HepG2 (cell line): ENCODE measurements around the gene PEX14. TPM values are rescaled to one million over a fixed set of nuclear protein-coding genes. Genes with fewer than 3 reads are reported as not detected.

Source experiments
- ATAC-seq: fragments of 200-7000 bp; cut with Tn5 transposase; 3 replicates; pipeline ENCODE4 v1.9.1; 2020; ENCODE audit warnings: mild to moderate bottlenecking, moderate library complexity
- BruUV-seq: library from RNA; stranded (reverse); fragments of 400-500 nt; replicated peaks from 2 replicates; lab custom pipeline; 2021; lab: Mats Ljungman, UMichigan
- CTCF ChIA-PET: fragments of 300-600 bp; formaldehyde crosslinking; extraction: SDS; loops from one replicate; lab custom pipeline; 2021; ENCODE audit warnings: low total read pairs, inconsistent platforms, low intra/inter-chr PET ratio; lab: Yijun Ruan, JAX
- POLR2A ChIA-PET: fragments of 350-600 bp; sonication (Branson Sonifier 250); formaldehyde crosslinking; loops from one replicate; lab custom pipeline; 2020; ENCODE audit warnings: antibody characterized with exemption, inconsistent platforms; lab: Yijun Ruan, JAX
- DNase-seq: peaks from one replicate; pipeline ENCODE4 v3.0.0-alpha.2; 2015; ENCODE audit warnings: low spot score
- FAIRE-seq: peaks from 3 replicates; lab custom pipeline; 2011; peaks lifted over from hg19 to GRCh38; lab: Jason Lieb, UNC
- H2AFZ ChIP-seq: one replicate; pipeline ENCODE4 v1.6.1; 2011; ENCODE audit warnings: low read length, inconsistent platforms
- H3K27ac ChIP-seq: fragments of 300-600 bp; 3 replicates; pipeline ENCODE4 v1.8.0; 2011; ENCODE audit warnings: mixed run types, mild to moderate bottlenecking, mixed read lengths, low read length, inconsistent platforms; ENCODE audit not compliant: insufficient read depth; ENCODE audit errors: extremely low read length
- H3K27me3 ChIP-seq, 2 experiments: fragments of 200-600 bp in 1 of 2; 2 replicates in 1 of 2; 3 replicates in 1 of 2; pipeline versions ENCODE4 v1.6.0 to v1.8.0; 2011; ENCODE audit warnings: low read length in 2 of 2, mild to moderate bottlenecking in 2 of 2, moderate library complexity in 2 of 2, inconsistent platforms in 1 of 2; ENCODE audit not compliant: insufficient read depth in 2 of 2, control insufficient read depth in 1 of 2
- H3K36me3 ChIP-seq, 2 experiments: fragments of 200-600 bp in 1 of 2; replicated peaks in 1 of 2; 2 replicates in 1 of 2; 3 replicates in 1 of 2; pipeline versions ENCODE4 v1.5.1 to v1.8.0; 2011; ENCODE audit warnings: low read length in 2 of 2, inconsistent platforms in 1 of 2; ENCODE audit not compliant: insufficient read depth in 2 of 2, control insufficient read depth in 1 of 2
- H3K4me1 ChIP-seq: 2 replicates; pipeline ENCODE4 v1.5.1; 2012; ENCODE audit warnings: low read length, inconsistent platforms; ENCODE audit not compliant: insufficient read depth
- H3K4me2 ChIP-seq: 2 replicates; pipeline ENCODE4 v1.6.0; 2011; ENCODE audit warnings: low read depth, low read length, inconsistent platforms
- H3K4me3 ChIP-seq, 3 experiments: fragments of 200-600 bp in 1 of 3; sonication (generic), shearing (Covaris generic) in 1 of 3; replicated peaks in 1 of 3; 2 replicates each; pipeline ENCODE4 v1.5.1; 2011 to 2016; ENCODE audit warnings: low read length in 3 of 3, inconsistent platforms in 2 of 3, low read depth in 2 of 3, mild to moderate bottlenecking in 2 of 3, control low read depth in 1 of 3, mixed read lengths in 1 of 3; ENCODE audit not compliant: insufficient read depth in 1 of 3
- H3K79me2 ChIP-seq: one replicate; pipeline ENCODE4 v1.6.1; 2011; ENCODE audit warnings: low read length, inconsistent platforms; ENCODE audit not compliant: insufficient read depth
- H3K9ac ChIP-seq: 2 replicates; pipeline ENCODE4 v1.6.0; 2011; ENCODE audit warnings: mild to moderate bottlenecking, low read depth, low read length, inconsistent platforms; ENCODE audit not compliant: insufficient read depth
- H3K9me3 ChIP-seq: 2 replicates; pipeline ENCODE4 v1.5.1; 2012; ENCODE audit warnings: mild to moderate bottlenecking, low read length
- H4K20me1 ChIP-seq: 2 replicates; pipeline ENCODE4 v1.6.0; 2011; ENCODE audit warnings: inconsistent platforms, mild to moderate bottlenecking, low read length, moderate library complexity; ENCODE audit not compliant: insufficient read depth
- ATM ChIP-seq: fragments of 450-650 bp; IDR thresholded peaks from 2 replicates; pipeline ENCODE4 v1.7.1; 2017; ENCODE audit warnings: mild to moderate bottlenecking, borderline replicate concordance
- GATAD2A ChIP-seq: IDR thresholded peaks from 2 replicates; pipeline ENCODE4 v1.6.1; 2016
- KDM3A ChIP-seq: IDR thresholded peaks from 2 replicates; pipeline ENCODE4 v1.6.1; 2018; ENCODE audit warnings: low read depth, missing compliant biosample characterization
- KLF9 ChIP-seq: IDR thresholded peaks from 2 replicates; pipeline ENCODE4 v1.6.1; 2016; ENCODE audit warnings: low read depth
- NR0B2 ChIP-seq: sonication (generic); formaldehyde crosslinking; IDR thresholded peaks from 2 replicates; pipeline ENCODE4 v1.4.0; 2020; ENCODE audit warnings: mild to moderate bottlenecking, missing genetic modification reagents
- NR2F1 ChIP-seq, 2 experiments: fragments of 450-650 bp in 1 of 2; formaldehyde crosslinking in 1 of 2; IDR thresholded peaks; 2 replicates each; pipeline versions ENCODE4 v1.5.0 to v1.6.1; 2016 to 2020; ENCODE audit warnings: mild to moderate bottlenecking in 1 of 2, missing compliant biosample characterization in 1 of 2, missing genetic modification reagents in 1 of 2, moderate library complexity in 1 of 2
- PHF5A ChIP-seq: IDR thresholded peaks from one replicate; pipeline ENCODE4 v1.6.1; 2018; ENCODE audit warnings: low read depth, missing genetic modification reagents; ENCODE audit not compliant: unreplicated experiment
- REST ChIP-seq, 2 experiments: IDR thresholded peaks; 2 replicates each; pipeline ENCODE4 v1.6.1; 2011 to 2012; ENCODE audit warnings: low read length in 2 of 2, borderline replicate concordance in 1 of 2, low read depth in 1 of 2, mild to moderate bottlenecking in 1 of 2, moderate library complexity in 1 of 2
- ZNF292 ChIP-seq: sonication (generic); formaldehyde crosslinking; IDR thresholded peaks from 2 replicates; pipeline ENCODE4 v1.8.1; 2022; ENCODE audit warnings: mild to moderate bottlenecking, low read depth, missing genetic modification reagents, borderline replicate concordance
- ZNF512B ChIP-seq: sonication (generic); formaldehyde crosslinking; IDR thresholded peaks from 2 replicates; pipeline ENCODE4 v1.5.1; 2020; ENCODE audit warnings: missing genetic modification reagents, mild to moderate bottlenecking, borderline replicate concordance
- WGBS: methylation state at CpG from one replicate; pipeline ENCODE4 v1.1.6; 2017; ENCODE audit warnings: low lambda C conversion rate; 5-methylcytosine and 5-hydroxymethylcytosine counted together
- in situ Hi-C: cut with HindIII; loops from 2 replicates; pipeline ENCODE4 v1.10.0; 2017; ENCODE audit warnings: low pct_unique_long_range_greater_than_20kb; ENCODE audit not compliant: extremely low pct_ligation_motif_present
- intact Hi-C: fragments of 100-400 bp; cut with micrococcal nuclease; formaldehyde crosslinking; loops from one replicate; pipeline ENCODE4 v1.10.0; 2022; ENCODE audit not compliant: unreplicated experiment
- polyA plus RNA-seq, 8 experiments: library from polyadenylated mRNA; depleted of rRNA in 3 of 8; stranded (reverse) in 7 of 8; unstranded in 1 of 8; fragments of >200 nt; fragmentation: Illumina TruSeq in 4 of 8; extraction: Trizol in 4 of 8; gene quantifications; 2 replicates each; pipeline versions ENCODE4 v1.2.1 to v1.2.3, GENCODE V29; 2011 to 2016; ENCODE audit warnings: low read depth in 4 of 8, missing spikeins in 1 of 8, mixed read lengths in 1 of 8; ENCODE audit not compliant: insufficient read depth in 1 of 8
- total RNA-seq, 5 experiments: library from RNA; depleted of rRNA; stranded (reverse); fragments of >200 nt; fragmentation: Illumina TruSeq; extraction: Trizol; gene quantifications; 2 replicates each; pipeline ENCODE4 v1.2.3, GENCODE V29; 2016; ENCODE audit warnings: low read depth in 1 of 5

The PEX14 gene
- total and polyA plus RNA-seq, 2 of the 13 experiments (the other 11 are each of a cell fraction or from before 2014, with no cell fraction given), result 6.5 to 9.9 TPM

GRCh38 chr1:10529091-10529490 is 54.3 kb downstream of the PEX14 start:
- Histone ChIP-seq H3K4me1 (peaks cover 25% of the 10 kb centered on the region), H3K4me2 (no peak overlapping the region), H4K20me1 (no peaks in the 10 kb centered on the region), H3K9me3 (no peaks in the 10 kb centered on the region), H3K27me3 (no peaks in the 10 kb centered on the region), H3K9ac (no peak overlapping the region), H3K79me2 (peaks cover 10% of the 10 kb centered on the region), H2AFZ (no peak overlapping the region), H3K27ac (no peak overlapping the region), H3K4me3 (no peak overlapping the region), H3K36me3 (no peaks in the 10 kb centered on the region)
- no TSS peak for BruUV-seq
- FAIRE-seq (no peak), ATAC-seq (no peak), DNase-seq (no peak)
- TF ChIP-seq GATAD2A (CRISPR knock-in tag), result no peak
- no peak for TF ChIP-seq ATM
- no peak for TF ChIP-seq REST (IDR thresholded peaks at IDR 0.05; ENCODE audit: borderline replicate concordance in 1 of 2, low read depth in 1 of 2, low read length in 2 of 2)
- no peak for TF ChIP-seq PHF5A (CRISPR knock-in tag)
- TF ChIP-seq KDM3A (CRISPR knock-in tag), result no peak
- TF ChIP-seq KLF9 (CRISPR knock-in tag), result no peak
- TF ChIP-seq ZNF292 (CRISPR knock-in tag), result no peak
- no peak for TF ChIP-seq NR2F1 (CRISPR knock-in tag; IDR thresholded peaks at IDR 0.05)
- TF ChIP-seq NR0B2 (CRISPR knock-in tag), result no peak
- TF ChIP-seq ZNF512B (CRISPR knock-in tag), result no peak
- in situ Hi-C loops (no loop called here), intact Hi-C loops (no loop called here)
- 96% methylated on average over 12 of the region's 12 CpGs for WGBS
- ChIA-PET POLR2A (no interaction called here), CTCF (no interaction called here)
